ENCODE results near the gene YWHAG. TPM values are rescaled to one million over a fixed set of nuclear protein-coding genes. Genes with fewer than 3 reads are reported as not detected.
"Not testable (repeated sequence)": the region's sequence is repeated elsewhere in the genome, so short reads cannot be mapped to it uniquely, and the experiment has no call there.

YWHAG gene
- total RNA-seq, 1 donor from 2014 or later: 95.0 TPM

DNA sequence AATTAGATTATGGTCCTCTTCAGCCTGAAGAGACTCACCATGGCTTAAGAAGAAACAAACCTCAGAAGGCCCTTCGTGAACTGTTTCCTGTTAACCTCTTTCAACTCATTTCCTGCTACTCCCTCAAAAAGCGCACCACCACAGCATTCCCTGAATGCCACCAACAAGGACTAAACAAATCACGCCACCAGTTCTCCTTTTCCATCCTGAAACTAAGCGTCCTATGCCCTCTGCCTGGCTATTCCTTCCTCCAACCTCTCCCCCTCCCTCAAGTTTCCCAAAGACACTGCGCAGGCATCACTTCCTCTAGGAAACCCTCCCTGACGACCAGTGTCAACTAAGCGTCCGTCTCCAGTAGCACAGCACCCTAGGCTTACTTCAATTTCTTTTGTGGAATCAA, 12.0 kb downstream of the YWHAG start:
- DNase-seq: peak; percentile 75

DNA sequence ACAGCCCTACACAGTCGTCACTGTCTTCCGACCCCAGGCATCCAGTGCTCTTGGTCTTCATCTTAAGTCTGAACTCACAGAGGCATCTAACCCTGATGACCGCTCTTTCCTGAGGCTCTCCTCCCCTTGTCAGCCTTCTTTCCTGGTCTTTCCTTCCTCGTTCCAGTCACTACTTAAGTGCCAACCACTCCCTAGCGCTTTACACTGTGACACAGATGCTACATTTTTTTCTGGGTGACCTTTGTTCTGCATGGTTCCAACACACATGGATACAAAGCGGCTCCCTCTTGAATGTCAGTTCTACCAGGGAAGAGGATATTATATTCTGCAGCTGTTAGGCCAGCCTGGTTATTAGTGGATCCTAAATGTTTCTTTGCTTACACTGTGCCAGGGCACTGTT, 12.7 kb downstream of the YWHAG start:
- no peak for DNase-seq

DNA sequence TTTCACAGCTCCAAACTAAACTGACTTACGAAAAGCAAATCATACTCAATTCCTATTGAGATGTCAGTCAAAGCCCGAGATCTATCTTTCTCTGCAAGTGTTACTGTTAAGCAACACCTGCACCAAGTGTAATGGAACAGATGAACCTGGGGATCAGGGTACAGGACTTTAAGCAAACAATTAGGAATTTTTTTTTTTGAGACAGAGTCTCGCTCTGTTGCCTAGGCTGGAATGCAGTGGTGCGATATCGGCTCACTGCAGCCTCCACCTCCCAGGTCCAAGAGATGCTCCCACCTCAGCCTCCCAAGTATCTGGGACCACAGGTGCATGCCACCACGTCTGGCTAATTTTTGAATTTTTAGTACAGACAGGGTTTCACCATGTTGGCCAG, 14.9 kb downstream of the YWHAG start:
- no peak for DNase-seq

DNA sequence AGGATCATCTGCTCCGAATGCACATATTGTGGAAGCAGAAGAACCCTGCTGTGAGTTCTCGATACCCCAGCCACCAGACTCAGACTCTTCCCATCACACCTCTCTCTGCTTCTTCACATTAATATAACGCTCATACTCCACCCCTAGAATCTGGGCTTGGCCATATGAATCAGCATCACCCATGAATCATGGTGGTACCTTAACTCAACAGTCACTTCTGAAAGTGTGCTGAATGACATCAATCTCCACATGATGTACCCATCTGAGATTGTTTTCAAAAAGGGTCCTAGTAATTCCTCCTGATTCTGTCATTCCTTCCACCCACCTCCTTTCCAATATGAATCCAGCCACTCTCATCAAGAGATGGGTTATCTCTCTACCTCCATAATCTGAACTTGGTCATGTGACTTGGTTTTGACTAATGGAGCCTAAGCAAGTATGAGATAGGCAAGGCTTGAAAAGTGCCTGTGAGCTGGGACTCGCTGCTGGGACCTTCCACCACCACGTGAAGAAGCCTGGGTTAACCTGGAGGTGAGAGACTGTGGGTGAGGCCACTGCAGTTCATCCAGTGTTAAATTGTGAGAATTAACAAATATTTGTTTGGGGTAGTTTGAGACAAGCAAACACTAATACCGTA, 15.4 kb downstream of the YWHAG start:
- DNase-seq: no peak

DNA sequence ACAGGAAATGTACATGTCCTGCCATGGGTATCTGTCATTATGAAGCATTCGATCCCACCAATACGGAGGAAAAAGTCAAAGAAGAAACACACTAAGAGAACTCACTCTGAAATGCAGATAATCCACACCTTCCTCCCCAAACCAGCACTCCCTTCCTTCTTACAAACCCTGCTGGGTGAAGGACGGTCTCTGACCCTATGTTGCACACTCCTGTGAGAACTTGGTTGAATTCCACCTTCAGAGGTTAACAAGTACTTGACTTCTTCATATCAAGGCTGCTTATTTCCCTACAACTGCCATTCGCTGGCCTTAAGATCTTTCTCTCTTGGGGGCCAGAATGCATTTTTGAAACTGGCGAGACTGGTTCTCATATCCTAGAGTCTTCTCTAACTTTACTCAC, 16.6 kb downstream of the YWHAG start:
- no peak for DNase-seq

DNA sequence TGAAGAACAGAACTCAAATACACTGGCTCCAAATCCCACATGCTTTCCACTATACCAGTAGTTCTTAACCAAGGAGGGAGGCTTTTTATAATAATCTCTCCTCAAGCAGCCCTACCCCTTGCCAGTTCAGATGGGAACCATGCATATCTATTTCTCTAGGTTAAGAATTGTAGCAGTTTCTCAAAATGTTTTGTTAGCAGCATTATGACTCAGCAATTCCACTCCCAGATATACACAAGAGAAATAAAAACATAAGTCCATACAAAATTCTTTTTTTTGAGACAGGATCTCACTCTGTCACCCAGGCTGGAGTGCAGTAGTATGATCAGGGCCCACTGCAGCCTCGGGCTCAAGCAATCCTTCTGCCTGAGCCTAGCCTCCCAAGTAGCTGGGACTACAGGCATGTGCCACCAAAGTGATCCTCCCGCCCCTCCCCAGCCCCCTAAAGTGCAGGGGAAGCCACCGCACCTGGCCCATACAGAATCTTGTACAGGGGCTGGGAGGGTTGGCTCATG, 18.1 kb downstream of the YWHAG start:
- peak; percentile 70 for DNase-seq

DNA sequence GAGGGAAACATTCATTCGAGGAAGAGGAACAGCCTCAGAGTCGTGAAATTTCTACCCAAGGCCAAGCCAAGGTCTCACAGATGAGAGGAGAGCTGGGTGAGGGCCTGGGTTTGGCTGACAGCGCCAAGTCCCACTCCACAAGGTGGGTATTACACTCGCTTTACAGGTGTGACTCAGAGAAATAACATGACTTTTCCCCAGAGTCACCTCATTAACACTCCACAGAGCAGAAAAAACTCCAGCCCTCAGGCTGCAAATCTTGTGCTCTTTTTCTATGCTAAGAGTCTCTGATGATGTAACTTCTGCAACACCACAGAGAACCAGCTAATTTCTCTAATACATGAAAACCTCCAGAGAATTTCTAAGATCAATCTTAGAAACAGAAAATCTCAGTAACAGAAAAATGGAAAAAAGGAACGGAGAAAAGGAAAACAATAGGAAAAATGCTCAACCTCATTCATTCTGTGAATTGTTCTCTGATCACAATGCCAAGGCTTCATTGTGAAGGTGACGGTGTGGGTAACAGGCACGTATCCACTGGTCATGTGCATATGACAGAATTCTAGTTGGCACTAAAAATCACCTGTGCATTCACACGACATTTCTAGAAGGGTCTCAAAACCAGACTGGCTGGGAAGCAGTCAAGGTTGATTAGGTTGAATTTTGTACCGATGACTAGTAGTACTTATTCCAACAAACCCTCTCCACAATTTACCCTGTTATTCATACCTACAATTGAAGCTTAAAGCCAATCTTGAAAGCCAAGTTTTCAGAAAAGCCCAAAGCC, 20.3 kb downstream of the YWHAG start:
- no peak for DNase-seq

DNA sequence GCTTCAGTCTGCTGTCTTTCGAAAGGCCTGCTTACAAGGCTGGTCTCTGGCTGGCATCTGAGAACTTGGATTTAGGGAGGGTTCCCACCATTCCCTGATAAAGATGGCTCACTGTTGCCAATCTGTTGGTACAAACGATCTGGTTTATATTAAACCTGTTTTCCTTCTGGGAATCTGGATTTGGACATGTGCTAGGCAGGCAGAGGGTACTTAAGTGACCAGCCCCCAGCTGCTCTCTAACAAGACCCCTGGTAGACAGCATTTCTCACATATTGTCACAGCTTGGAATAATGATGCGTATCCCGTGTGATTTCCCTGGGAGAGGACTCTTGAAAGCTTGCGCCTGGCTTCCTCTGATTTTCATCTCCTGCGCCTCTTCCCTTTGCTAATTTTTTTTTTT, 21.6 kb downstream of the YWHAG start:
- no peak for DNase-seq

DNA sequence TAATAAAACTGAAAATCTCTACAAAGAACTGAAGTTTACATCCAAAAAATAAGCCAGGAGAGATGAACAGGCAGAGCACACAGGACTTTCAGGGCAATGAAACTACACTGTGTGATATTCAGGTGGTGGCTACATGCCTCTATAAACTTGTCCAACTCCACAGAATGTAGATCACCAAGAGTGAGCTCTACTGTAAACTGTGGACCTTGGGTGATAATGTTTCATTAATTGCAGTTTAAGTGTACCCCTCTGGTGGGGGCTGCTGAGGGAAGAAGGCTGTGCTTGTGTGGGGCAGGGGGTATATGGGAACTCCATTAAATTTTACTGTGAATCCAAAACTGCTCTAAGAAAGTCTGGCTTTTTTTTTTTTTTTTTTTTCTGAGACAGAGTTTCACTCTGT, 22.7 kb downstream of the YWHAG start:
- DNase-seq: no peak

DNA sequence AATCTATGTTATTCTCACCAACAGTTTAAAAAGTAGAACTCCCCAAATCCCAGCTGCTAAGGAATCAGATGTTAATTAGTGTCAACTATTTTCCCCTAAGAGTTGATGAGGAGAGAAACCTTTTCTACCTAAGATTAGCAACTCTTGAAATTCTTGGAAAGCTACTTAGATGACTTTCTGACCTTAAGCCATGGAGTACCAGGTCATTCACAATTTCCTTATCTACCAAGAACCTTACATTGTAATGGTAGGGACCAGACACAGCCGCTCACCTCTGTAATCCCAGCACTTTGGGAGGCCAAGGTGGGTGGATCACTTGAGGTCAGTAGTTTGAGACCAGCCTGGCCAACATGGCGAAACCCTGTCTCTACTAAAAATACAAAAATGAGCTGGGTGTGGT, 23.4 kb downstream of the YWHAG start:
- DNase-seq: not testable (repeated sequence)

DNA sequence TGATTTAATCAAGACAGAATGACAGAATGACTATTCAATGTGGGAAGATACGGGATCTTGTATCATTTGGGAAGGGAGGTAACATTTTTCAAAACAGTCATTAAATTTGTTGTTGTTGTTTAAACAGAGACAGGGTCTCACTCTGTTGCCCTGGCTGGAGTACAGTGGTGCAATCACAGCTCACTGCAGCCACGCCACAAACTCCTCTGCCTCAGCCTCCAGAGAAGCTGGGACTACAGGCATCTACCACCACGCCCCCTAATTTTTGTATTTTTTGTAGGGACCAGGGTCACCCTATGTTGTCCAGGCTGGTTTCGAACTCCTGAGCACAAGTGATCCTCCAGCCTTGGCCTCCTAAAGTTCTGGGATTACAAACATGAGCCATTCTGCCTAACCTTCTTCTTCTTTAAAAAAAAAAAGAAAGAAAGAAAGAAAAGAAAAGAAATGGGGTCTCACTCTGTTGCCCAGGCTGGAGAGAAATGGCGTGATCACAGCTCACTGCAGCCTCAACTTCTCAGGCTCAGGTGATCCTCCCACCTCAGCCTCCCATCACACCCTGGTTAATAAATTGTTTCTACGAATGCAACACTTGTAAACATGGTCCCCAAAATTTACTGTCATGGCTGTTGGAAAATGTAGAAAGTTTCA, 24.3 kb downstream of the YWHAG start:
- DNase-seq: no peak

DNA sequence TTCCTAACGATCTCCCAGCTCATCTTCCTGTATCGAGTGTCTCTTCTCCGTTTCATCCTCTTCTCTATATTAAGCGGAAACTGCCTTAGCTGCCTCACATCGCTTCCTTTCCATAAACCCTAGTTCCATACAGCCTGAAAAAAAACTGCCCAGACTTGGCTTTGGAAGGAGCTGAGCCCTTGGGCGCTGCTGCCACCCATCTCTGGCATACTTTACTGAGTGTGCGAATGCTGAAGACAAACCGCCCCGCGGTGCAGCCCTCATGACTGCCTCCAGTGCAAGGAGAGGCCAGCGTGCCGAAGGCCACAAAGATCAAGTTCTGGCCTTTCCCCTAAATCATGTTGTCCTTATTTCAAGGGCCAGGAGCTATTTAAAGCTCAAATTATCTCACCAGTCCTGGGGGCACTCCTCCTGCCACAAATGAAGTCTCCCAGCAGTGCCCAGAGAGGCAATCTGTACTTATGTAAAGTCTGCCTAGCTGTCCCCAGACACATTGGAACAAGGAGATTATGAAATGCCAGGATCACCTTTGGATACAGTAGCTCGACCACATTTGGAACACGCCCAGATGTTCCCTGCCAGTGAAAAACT, 25.2 kb downstream of the YWHAG start:
- DNase-seq: no peak

DNA sequence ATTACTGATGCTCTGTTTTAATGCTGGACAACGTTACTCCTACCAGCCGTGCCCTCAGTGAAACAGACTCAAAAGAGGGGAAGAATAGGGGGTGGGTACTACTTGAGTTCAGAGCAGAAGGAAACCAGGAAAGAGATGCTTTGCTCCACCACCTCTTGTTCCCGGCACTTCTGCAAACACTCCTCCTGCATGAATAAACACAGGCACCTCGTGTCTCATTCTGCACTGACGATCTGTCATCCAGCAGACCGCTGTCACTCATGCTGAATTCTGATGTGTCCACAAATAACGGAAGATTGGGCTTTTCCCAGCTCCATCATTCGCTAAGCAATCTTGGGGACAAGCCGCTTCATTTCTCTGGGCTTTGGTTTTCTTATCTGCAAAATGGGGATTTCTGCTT, 26.7 kb downstream of the YWHAG start:
- DNase-seq: no peak

DNA sequence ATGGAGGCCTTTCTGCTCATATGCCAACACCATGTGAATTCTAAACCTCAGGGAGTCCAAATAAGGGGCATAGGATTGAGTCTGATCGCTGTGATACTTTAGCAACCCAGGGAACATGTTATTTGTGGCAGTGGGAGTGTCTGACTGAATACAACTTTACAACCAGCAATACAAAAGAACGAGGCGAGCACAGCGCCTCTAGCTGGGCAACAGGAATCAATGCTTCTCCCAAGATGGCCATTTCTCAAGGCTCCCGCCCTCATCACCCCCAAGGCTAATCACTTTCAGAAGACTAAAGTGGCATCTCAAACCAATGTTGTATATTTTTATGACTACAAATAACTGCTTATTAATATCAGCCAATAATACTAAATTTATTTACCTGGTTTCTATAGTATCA, 28.1 kb downstream of the YWHAG start:
- no peak for DNase-seq

DNA sequence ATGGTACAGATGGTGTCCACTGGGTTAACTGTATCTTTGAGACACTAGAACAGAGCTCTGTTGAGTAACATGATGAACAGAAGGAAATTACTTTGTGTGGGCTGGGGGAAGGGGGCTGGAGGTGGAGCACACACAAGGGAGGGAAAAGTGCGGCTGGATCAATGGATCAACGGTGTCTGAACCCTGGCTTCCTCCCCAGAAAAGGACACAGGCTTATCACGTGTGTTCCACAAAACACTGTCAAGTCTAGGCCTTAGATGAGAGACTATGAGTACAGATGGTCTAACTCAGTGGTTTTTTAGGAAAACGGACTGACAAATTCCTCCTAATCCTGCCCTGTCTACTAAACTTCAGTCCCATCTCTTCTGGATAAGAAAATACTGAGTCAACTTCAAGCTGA, 28.5 kb downstream of the YWHAG start:
- no peak for DNase-seq

DNA sequence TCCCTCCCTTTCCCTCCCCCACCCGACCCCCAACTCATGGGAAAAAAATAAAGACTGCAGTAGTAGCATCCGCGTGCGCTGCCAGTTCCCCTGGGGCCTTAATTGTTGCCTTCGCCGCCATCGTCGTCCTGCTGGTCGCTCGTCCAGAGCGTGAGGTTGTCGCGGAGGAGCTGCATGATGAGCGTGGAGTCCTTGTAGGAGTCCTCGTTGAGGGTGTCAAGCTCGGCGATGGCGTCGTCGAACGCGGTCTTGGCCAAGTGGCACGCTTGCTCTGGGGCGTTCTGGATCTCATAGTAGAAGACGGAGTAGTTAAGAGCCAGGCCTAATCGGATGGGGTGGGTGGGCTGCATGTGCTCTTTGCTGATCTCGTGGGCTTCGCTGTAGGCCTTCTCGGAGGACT, 29.3 kb downstream of the YWHAG start:
- DNase-seq: no peak

DNA sequence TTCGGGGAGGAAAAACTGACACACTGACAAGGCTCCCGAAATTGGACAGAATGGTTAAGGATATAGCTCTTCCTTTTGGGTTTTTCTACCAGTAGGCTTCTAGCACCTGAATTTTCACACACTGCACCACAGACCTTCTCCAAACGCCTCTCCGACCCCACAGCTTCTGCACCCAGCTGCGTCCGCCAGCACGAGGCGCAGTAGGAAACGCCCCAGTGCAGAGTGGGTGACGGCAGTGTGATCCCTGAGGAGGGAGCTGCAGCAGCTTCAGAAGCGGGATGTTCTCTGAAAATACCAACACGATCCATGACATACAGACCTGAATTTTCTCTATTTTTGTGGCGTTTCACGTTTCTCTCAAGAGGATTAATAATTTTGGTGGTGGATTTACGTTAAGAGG, 30.4 kb downstream of the YWHAG start:
- no peak for DNase-seq

DNA sequence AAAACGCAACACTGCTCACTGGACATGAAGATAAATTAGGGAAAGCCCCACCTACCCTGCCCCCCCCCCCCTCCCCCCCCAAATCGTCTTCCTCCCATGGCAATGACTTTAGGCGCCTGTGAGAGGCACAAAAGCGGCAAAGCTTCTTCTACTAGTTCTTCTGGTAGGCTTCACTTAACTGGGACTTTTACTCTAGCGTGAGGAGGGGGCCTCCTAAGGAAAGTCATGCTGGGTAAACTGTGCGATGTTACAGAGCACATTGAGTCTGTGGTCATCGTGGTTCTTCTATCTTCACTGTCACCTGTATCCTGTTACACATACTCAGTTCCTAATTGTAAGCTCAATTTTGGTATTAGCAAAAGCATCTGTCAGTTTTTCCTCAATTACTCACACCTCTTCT, 31.2 kb downstream of the YWHAG start:
- peak; percentile 68 for DNase-seq

DNA sequence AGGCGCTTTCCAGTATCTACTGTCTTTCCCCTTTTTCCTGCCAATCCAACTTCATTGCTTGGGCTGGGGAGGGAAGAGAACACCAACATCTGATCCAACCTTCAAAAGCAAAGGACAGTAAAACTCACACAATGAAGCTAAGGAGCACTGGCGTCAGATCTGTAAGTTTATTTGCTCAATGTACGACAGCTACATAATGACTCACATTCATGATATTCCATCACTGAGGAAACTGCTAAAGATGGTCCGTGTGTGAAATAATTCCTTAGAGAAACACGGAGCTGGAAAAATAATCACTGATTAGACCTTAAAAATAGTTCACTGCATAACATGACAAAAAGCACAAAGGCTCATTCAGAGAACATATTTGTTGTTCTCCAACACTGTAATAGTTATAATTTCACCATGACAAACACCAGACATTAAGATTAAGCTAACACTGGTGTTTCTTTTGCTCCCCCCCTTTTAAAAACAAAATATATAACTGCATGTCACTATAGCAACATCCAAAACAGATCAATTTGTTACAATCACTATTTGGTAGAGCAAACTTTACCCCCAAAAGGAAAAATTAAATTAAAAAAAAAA, 32.1 kb downstream of the YWHAG start:
- DNase-seq: peak; percentile 75

DNA sequence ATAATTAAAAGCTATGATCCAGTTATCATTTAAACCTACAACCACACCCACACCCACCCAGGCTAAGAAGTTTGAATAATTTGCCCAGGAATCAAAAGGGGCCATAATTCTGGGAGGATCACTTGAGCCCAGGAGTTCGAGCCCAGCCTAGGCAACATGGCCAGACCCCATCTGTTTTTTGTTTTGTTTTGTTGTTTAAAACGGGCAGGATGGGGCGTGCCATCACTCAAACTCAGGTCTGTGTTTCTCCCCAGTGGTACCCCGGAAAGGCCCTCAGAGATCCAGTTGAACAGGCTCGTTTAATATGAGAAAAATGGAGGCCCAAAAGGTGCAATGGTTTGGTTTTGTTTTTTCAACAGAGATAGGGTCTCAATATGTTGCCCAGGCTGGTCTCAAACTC, 33.0 kb downstream of the YWHAG start:
- no peak for DNase-seq

DNA sequence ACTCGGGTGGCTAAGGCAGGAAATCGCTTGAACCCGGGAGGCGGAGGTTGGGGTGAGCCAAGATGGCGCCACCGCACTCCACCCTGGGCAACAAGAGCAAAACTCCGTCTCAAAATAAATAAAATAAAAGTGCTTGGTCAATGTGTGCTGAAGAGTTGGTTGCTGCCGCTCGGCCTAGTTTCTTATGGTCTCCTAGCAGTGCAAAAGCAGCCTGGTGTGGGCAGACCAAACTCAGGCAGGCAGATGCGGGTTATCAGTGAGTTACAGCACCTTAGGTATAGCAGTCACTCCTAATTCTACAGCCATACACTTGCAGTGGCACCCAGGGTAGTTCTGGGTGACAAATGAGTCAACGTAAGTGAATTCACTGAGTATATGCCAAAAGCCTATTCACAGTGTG, 33.7 kb downstream of the YWHAG start:
- DNase-seq: no peak

DNA sequence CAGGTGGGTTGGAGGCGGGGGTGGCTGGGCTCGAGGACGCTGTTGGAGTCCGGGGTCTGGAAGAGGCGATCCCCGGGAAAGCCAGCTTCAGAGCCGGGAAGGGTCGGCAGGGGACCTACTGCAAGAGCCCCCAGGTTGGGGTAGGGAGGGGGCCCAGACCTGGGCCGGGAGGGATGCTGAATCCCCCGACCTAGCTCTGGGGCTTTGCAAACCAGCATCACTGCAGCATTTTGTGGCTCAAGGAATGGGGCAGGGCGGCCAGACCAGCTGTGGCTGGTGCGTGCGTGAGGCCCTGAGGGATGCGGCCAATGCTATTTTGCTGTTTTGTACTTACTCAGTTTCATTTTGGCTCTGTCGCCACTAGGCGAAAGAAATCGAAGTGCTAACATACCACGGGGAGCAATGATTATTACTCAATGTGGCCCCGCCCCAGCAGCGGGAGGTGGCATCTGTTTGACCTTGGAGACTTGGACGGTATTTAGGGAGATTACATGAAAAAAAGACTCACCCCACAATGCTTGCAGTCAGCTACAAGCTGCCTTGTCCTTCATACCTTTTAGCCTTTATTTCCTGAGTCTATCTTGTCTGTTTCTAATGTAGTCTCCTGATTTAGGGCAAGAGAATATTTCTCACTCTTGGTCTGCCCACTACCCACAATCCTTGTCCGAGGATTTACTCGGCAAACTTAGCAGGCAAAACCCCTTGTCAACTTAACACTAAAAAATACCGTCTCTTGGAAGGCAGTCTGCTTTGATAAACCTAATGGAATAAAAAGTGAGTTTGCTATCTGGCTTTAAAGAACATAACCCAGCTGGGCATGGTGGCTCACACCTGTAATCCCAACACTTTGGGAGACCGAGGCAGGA, 40.1 kb downstream of the YWHAG start:
- DNase-seq: peak; percentile 83
